Upper lobe of right lung (tissue), 1 donor: ENCODE measurements around the gene GGT6. TPM values are rescaled to one million over a fixed set of nuclear protein-coding genes. Genes with fewer than 3 reads are reported as not detected.

Experiments used
- ATAC-seq: fragments of 200-7000 bp; cut with Tn5 transposase; one replicate; pipeline ENCODE4 v1.9.1; 2020; ENCODE audit warnings: mild to moderate bottlenecking, moderate library complexity
- DNase-seq: peaks from one replicate; pipeline ENCODE4 v3.0.0-alpha.2; 2020
- H3K27ac ChIP-seq: fragments of 200-600 bp; one replicate; pipeline ENCODE4 v1.8.0; 2022
- H3K27me3 ChIP-seq: fragments of 200-600 bp; one replicate; pipeline ENCODE4 v1.8.0; 2022; ENCODE audit warnings: mild to moderate bottlenecking
- H3K36me3 ChIP-seq: fragments of 200-600 bp; one replicate; pipeline ENCODE4 v1.8.0; 2022
- H3K4me1 ChIP-seq: fragments of 200-600 bp; one replicate; pipeline ENCODE4 v1.8.0; 2022
- H3K4me3 ChIP-seq: fragments of 200-600 bp; one replicate; pipeline ENCODE4 v1.8.0; 2022; ENCODE audit warnings: mild to moderate bottlenecking
- H3K9me3 ChIP-seq: fragments of 200-600 bp; one replicate; pipeline ENCODE4 v1.8.0; 2022
- CTCF ChIP-seq: fragments of 200-600 bp; IDR thresholded peaks from one replicate; pipeline ENCODE4 v1.8.0; 2022; ENCODE audit warnings: antibody characterized with exemption
- intact Hi-C: fragments of 100-400 bp; cut with DNase I; formaldehyde crosslinking; loops from one replicate; pipeline ENCODE4 v1.11.0; 2022
- total RNA-seq: library from RNA; stranded (reverse); fragmentation: NEBNext Ultra II Directional; extraction: Animal tissue kit (Norgen Biotek cat#: 25700); gene quantifications from one replicate; pipeline ENCODE4 v1.2.1, GENCODE V29; 2021
- donor health status: DM: no; HTN: yes; CAD: no; lungs with severe emphysema.

GGT6 gene
- total RNA-seq, 1 donor from 2014 or later, result 5.6 TPM

DNA sequence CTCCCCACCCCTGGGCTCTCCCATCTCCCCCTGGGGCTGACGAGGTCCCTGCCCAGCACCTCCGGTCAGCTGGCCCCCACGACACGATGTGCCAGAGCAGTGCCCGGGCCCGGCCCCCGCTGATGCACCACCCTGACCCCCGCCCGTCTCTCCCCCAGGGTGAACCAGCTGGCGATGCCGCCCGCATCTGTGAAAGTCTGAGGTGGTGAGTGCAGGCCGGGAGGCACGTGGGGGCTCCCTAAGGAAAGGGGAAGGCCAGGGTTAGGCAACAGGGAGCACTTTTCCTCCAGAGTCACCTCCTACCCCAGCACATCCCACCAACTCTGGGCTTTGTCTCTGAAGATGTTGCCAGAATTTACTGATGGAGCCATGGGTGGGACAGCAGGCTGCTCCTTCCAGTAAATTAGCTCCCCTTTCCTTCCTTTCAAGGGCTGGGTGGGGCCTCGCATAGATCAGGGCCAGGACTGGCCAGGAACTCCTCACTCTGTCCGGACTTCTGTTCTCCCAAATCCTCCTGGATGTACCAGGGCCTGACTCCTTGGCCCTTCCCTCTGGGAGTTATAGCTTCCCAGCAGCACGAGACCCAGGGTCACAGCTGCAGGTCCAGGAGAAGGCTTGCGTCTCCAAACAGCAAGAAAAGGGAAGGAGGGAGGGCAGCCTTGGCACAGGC is 23.5 kb downstream of the GGT6 start:
- ATAC-seq, result peak; percentile 14
- Histone ChIP-seq H3K4me1 (peaks cover 25% of the 10 kb centered on the region), H3K27me3 (no peaks in the 10 kb centered on the region), H3K27ac (peak overlapping the region; percentile 63), H3K4me3 (no peak overlapping the region), H3K9me3 (no peaks in the 10 kb centered on the region), H3K36me3 (peaks cover 28% of the 10 kb centered on the region)
- intact Hi-C loops, result no loop called here
- TF ChIP-seq CTCF, result no peak
- DNase-seq, result no peak

GRCh38 chr17:4536259-4536741 is 24.1 kb downstream of the GGT6 start:
- DNase-seq (no peak), ATAC-seq (no peak)
- H3K4me1 ChIP-seq, result peaks cover 23% of the 10 kb centered on the region

GRCh38 chr17:4535667-4536258 is 24.6 kb downstream of the GGT6 start:
- Histone ChIP-seq H3K27me3 (no peaks in the 10 kb centered on the region), H3K4me1 (peaks cover 24% of the 10 kb centered on the region), H3K9me3 (no peaks in the 10 kb centered on the region), H3K27ac (peak overlapping the region; percentile 63), H3K36me3 (peaks cover 19% of the 10 kb centered on the region), H3K4me3 (no peak overlapping the region)
- DNase-seq (no peak), ATAC-seq (no peak)
- no peak for TF ChIP-seq CTCF
- intact Hi-C loops, result no loop called here

More at GRCh38 chr17:4536259-4536741, 24.1 kb downstream of the GGT6 start:
- Histone ChIP-seq H3K4me3 (no peak overlapping the region), H3K36me3 (peaks cover 23% of the 10 kb centered on the region), H3K9me3 (no peaks in the 10 kb centered on the region), H3K27ac (peak overlapping the region; percentile 63), H3K27me3 (no peaks in the 10 kb centered on the region)
- no peak for TF ChIP-seq CTCF
- intact Hi-C loops, result no loop called here

DNA sequence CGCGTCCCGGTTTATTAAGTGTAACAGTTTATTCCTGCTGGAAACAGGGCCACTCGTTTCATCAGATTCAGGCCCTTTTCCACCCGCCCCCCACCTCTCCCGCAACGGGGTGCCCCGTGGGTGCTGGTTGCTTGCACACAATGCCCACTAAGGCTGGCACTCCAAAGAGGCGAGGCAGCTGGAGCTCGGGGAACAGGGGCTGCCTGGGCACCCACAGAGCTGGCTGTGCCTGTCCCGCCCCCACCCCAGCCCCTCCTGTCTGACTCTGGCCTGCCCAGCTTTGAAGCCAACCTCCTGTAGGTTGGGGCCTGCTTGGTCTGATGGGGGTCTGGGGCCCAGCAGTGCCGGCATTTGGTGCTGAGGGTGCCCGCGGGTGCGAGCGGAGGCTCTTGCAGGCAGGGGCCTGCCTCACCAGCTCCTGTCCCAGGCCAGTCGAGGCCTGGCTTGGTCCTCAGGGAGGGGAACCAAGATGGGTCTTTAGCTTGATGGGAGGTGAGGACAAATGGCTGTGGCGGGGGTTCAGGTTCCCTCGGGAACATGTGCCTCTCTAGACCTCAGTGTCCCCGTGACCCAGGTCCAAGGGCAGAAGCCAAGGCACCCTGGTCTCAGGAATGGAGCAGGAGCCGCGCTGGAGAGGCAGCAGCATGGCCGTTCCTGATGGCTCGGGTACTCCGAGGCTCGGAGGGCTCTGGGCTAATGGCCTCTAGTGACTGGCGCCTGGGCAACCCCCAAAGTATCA is 25.3 kb downstream of the GGT6 start:
- H3K27me3 ChIP-seq, result no peaks in the 10 kb centered on the region
- DNase-seq (no peak), ATAC-seq (no peak)
- intact Hi-C loops, result no loop called here
- H3K36me3 ChIP-seq, result peaks cover 19% of the 10 kb centered on the region
- peak overlapping the region; percentile 55 for H3K27ac ChIP-seq
- H3K4me1 ChIP-seq, result peaks cover 28% of the 10 kb centered on the region
- no peak overlapping the region for H3K4me3 ChIP-seq
- TF ChIP-seq CTCF, result no peak
- H3K9me3 ChIP-seq, result no peaks in the 10 kb centered on the region

DNA sequence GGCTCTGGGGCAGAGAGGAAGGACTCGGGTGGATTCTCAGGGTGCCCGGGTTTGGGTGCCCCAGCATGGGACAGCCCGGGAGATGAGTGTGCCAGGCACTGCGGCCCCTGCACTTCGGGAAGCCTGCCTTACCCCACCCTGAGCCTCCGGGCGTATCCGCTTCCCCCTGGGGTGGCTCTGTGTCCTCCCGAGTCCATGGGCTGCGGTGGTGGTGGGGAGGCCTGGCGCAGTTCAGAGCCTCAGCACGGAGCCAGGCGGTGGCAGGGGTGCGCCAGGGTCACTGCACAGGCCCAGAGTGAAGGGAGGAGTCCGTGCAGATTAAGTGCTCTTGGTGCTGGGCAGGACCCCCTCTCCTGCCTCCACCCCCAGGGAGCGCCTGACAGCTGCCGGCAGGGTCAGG is 25.9 kb downstream of the GGT6 start:
- intact Hi-C loops, result no loop called here
- Histone ChIP-seq H3K27ac (peak overlapping the region; percentile 55), H3K4me3 (no peak overlapping the region), H3K9me3 (no peaks in the 10 kb centered on the region), H3K4me1 (peaks cover 28% of the 10 kb centered on the region), H3K36me3 (peaks cover 17% of the 10 kb centered on the region), H3K27me3 (no peaks in the 10 kb centered on the region)
- no peak for DNase-seq
- ATAC-seq, result no peak
- TF ChIP-seq CTCF, result no peak
